ENCODE data around the gene TMEM17. TPM values are rescaled to one million over a fixed set of nuclear protein-coding genes. Genes with fewer than 3 reads are reported as not detected.

The TMEM17 gene
- total and polyA plus RNA-seq, 9 of the 15 experiments (the other 6 are each of a cell fraction or from before 2014, with no cell fraction given), result 0.58 to 2.2 (median 1.2) TPM

DNA sequence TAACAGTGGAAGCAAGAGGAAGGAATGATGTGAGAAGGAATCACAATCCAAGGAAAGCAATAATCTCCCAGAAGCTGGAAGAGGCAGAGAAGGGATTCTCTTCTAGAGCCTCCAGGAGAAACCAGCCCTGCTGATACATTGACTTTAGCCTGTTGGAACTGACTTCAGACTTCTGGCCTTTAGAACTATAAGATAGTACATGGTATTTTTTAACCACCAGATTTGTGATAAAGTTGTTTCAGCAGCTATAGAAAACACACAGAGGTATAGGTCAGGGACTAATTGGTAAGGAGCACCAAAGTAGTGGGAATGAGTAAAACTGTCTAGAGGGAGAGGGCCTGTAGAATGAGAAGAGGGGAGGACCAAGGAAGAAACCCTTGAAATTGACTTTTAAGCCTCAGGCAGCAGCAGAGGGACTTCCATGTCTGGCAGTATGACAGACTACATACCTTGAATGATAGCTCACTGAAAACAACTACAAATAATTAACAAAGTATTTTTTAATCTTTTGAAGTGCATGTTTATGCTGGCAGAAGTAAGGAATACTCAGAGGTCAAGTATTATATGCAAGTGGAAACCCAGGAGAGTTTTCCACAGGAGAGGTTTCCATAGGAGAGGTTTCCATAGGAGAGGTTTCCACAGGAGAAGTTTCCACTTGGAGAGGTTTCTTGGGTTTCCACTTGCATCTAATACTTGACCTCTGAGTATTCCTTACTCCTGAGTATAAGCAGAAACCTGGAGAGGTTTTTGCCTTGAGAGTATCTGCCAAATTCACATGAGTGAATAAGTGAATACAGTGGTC, 33.8 kb upstream of the TMEM17 start (continued):
- TF ChIP-seq, protein P1, sequence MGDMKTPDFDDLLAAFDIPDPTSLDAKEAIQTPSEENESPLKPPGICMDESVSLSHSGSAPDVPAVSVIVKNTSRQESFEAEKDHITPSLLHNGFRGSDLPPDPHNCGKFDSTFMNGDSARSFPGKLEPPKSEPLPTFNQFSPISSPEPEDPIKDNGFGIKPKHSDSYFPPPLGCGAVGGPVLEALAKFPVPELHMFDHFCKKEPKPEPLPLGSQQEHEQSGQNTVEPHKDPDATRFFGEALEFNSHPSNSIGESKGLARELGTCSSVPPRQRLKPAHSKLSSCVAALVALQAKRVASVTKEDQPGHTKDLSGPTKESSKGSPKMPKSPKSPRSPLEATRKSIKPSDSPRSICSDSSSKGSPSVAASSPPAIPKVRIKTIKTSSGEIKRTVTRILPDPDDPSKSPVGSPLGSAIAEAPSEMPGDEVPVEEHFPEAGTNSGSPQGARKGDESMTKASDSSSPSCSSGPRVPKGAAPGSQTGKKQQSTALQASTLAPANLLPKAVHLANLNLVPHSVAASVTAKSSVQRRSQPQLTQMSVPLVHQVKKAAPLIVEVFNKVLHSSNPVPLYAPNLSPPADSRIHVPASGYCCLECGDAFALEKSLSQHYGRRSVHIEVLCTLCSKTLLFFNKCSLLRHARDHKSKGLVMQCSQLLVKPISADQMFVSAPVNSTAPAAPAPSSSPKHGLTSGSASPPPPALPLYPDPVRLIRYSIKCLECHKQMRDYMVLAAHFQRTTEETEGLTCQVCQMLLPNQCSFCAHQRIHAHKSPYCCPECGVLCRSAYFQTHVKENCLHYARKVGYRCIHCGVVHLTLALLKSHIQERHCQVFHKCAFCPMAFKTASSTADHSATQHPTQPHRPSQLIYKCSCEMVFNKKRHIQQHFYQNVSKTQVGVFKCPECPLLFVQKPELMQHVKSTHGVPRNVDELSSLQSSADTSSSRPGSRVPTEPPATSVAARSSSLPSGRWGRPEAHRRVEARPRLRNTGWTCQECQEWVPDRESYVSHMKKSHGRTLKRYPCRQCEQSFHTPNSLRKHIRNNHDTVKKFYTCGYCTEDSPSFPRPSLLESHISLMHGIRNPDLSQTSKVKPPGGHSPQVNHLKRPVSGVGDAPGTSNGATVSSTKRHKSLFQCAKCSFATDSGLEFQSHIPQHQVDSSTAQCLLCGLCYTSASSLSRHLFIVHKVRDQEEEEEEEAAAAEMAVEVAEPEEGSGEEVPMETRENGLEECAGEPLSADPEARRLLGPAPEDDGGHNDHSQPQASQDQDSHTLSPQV (IDR thresholded peaks at IDR 0.05), result no peak
- no peak for TF ChIP-seq NR1H2 (CRISPR knock-in tag; IDR thresholded peaks at IDR 0.05)
- no peak for TF ChIP-seq ZNF146 (CRISPR knock-in tag; IDR thresholded peaks at IDR 0.05; ENCODE audit: unreplicated experiment)
- TF ChIP-seq COPS2 (conservative IDR thresholded peaks at IDR 0.05), result no peak

GRCh38 chr2:62538756-62539155, 32.8 kb upstream of the TMEM17 start:
- H3K9me3 ChIP-seq (replicated peaks; ENCODE audit: control insufficient read depth, insufficient read depth, low read depth, low read length), result no peaks in the 10 kb centered on the region
- ChIA-PET CTCF (ENCODE audit: low intra/inter-chr PET ratio) (no interaction called here), POLR2A (interaction anchor here (0.7 to 2.2 kb wide), 5 partner anchors 9 to 26 kb away, joined by 3 to 6 read pairs (median 3); no protein-coding TSS in a partner anchor)
- no peaks in the 10 kb centered on the region for H4K20me1 ChIP-seq (replicated peaks; ENCODE audit: control insufficient read depth, insufficient read depth, low read length)
- no TSS peak for BruUV-seq (replicated peaks)
- intact Hi-C loops (cut with micrococcal nuclease), result no loop called here
- no peak overlapping the region for H3K9ac ChIP-seq (ENCODE audit: insufficient read depth in 1 of 2, low read depth in 2 of 2, low read length in 2 of 2)
- no peak for FAIRE-seq
- H2AFZ ChIP-seq (ENCODE audit: low read depth, low read length), result no peak overlapping the region
- no peak for ATAC-seq
- H3K4me3 ChIP-seq, result no peak overlapping the region
- no peaks in the 10 kb centered on the region for H3K79me2 ChIP-seq (ENCODE audit: control insufficient read depth, insufficient read depth, low read length)
- no peak for DNase-seq (ENCODE audit: extremely low read depth in 1 of 4, low spot score in 3 of 4)
- in situ Hi-C loops (cut with MboI), result no loop called here
- H3K4me2 ChIP-seq (ENCODE audit: insufficient read depth, low read length), result no peak overlapping the region
- no peaks in the 10 kb centered on the region for H3K36me3 ChIP-seq (ENCODE audit: control insufficient read depth, insufficient read depth, low read length)
- H3K4me1 ChIP-seq (replicated peaks in 1 of 2; ENCODE audit: control insufficient read depth in 2 of 2, insufficient read depth in 2 of 2, low read length in 2 of 2), result no peaks in the 10 kb centered on the region; a peak in 1 of 5 replicates
- peaks cover 0 to 3% of the 10 kb centered on the region in 2 experiments; a peak in 1 of 5 replicates for H3K27me3 ChIP-seq (ENCODE audit: control insufficient read depth in 2 of 2, insufficient read depth in 2 of 2, low read length in 2 of 2)
- no peak overlapping the region for H3K27ac ChIP-seq (ENCODE audit: extremely low read depth, low read depth, low read length)
- 0% methylated on average over 1 of the region's 1 CpG for WGBS (ENCODE audit: insufficient coverage, low coverage, missing lambda C conversion rate)
- no peaks in the 10 kb centered on the region for H3K9me1 ChIP-seq (ENCODE audit: control insufficient read depth, insufficient read depth, low read length)
- TF ChIP-seq RBM17 (IDR thresholded peaks at IDR 0.05; ENCODE audit: borderline replicate concordance, low read depth, low read length) (no peak), CEBPB (tag; IDR thresholded peaks at IDR 0.05) (no peak), CXXC5 (CRISPR knock-in tag; IDR thresholded peaks at IDR 0.05) (no peak), NCOR1 (IDR thresholded peaks at IDR 0.05) (no peak), RHOXF2B (CRISPR knock-in tag; conservative IDR thresholded peaks at IDR 0.05) (no peak), NFRKB (IDR thresholded peaks at IDR 0.05; ENCODE audit: low read depth) (no peak), ZNF766 (CRISPR knock-in tag; conservative IDR thresholded peaks at IDR 0.05) (no peak), ADNP (tag; IDR thresholded peaks at IDR 0.05) (no peak), MTF1 (CRISPR knock-in tag; IDR thresholded peaks at IDR 0.05; ENCODE audit: borderline replicate concordance) (no peak), ILK (tag; IDR thresholded peaks at IDR 0.05; ENCODE audit: borderline replicate concordance, low read depth) (no peak)
